H1 (cell line): ENCODE data around the gene CPLX1. TPM values are rescaled to one million over a fixed set of nuclear protein-coding genes. Genes with fewer than 3 reads are reported as not detected.

Experiments used
- polyA plus RNA-seq, 7 experiments: library from polyadenylated mRNA; depleted of rRNA in 3 of 7; stranded (reverse) in 5 of 7; unstranded in 2 of 7; fragments of >200 nt in 5 of 7; fragments of 200-250 nt in 2 of 7; gene quantifications; 1 replicate in 5 of 7; 2 replicates in 1 of 7; 4 replicates in 1 of 7; pipeline versions ENCODE4 v1.2.1 to v1.2.3, GENCODE V29; 2011 to 2013; ENCODE audit warnings: missing spikeins in 2 of 7, mixed read lengths in 2 of 7
- total RNA-seq: library from RNA; stranded (reverse); fragmentation: NEBNext Ultra II Directional; extraction: Animal tissue kit (Norgen Biotek cat#: 25700); gene quantifications from 2 replicates; pipeline ENCODE4 v1.2.1, GENCODE V29; 2021

Gene CPLX1
- total and polyA plus RNA-seq, 2 of the 8 experiments (the other 6 are each of a cell fraction or from before 2014, with no cell fraction given): 0.32 to 0.56 TPM

Other genes with a start within 250 kb of the CPLX1 start
- 0.35 TPM in 1 of 2 replicates, not detected in the other for gene TMEM271, start 249.8 kb downstream of the CPLX1 start, total RNA-seq
- 0.08 and 0.14 TPM in 2 replicates for gene TMEM271, start 249.8 kb downstream of the CPLX1 start, polyA plus RNA-seq (2011; rRNA removed)
- gene PDE6B, start 200.6 kb downstream of the CPLX1 start, total RNA-seq: 4.1 and 4.5 TPM in 2 replicates
- gene PDE6B, start 200.6 kb downstream of the CPLX1 start, polyA plus RNA-seq (2011; rRNA removed): 8.0 and 8.4 TPM in 2 replicates
- gene ATP5ME, start 151.9 kb downstream of the CPLX1 start, total RNA-seq: 375 and 413 TPM in 2 replicates
- 450 and 538 TPM in 2 replicates for gene ATP5ME, start 151.9 kb downstream of the CPLX1 start, polyA plus RNA-seq (2011; rRNA removed)
- 5.5 and 5.7 TPM in 2 replicates for gene MYL5, start 151.6 kb downstream of the CPLX1 start, total RNA-seq
- gene MYL5, start 151.6 kb downstream of the CPLX1 start, polyA plus RNA-seq (2011; rRNA removed): 6.3 and 6.8 TPM in 2 replicates
- gene SLC49A3, start 137.0 kb downstream of the CPLX1 start, total RNA-seq: 5.7 and 8.8 TPM in 2 replicates
- 5.0 and 6.7 TPM in 2 replicates for gene SLC49A3, start 137.0 kb downstream of the CPLX1 start, polyA plus RNA-seq (2011; rRNA removed)
- 49.7 and 52.9 TPM in 2 replicates for gene PCGF3, start 120.3 kb downstream of the CPLX1 start, total RNA-seq
- gene PCGF3, start 120.3 kb downstream of the CPLX1 start, polyA plus RNA-seq (2011; rRNA removed): 52.7 and 67.4 TPM in 2 replicates
- 70.8 and 76.9 TPM in 2 replicates for gene GAK, start 106.2 kb upstream of the CPLX1 start, total RNA-seq
- gene GAK, start 106.2 kb upstream of the CPLX1 start, polyA plus RNA-seq (2011; rRNA removed): 31.5 and 50.3 TPM in 2 replicates
- gene TMEM175, start 106.3 kb upstream of the CPLX1 start, total RNA-seq: 3.0 and 4.9 TPM in 2 replicates
- 20.7 and 32.8 TPM in 2 replicates for gene TMEM175, start 106.3 kb upstream of the CPLX1 start, polyA plus RNA-seq (2011; rRNA removed)
- 9.3 and 9.7 TPM in 2 replicates for gene DGKQ, start 147.4 kb upstream of the CPLX1 start, total RNA-seq
- gene DGKQ, start 147.4 kb upstream of the CPLX1 start, polyA plus RNA-seq (2011; rRNA removed): 7.3 and 14.5 TPM in 2 replicates
- 4.8 and 6.5 TPM in 2 replicates for gene IDUA, start 160.9 kb upstream of the CPLX1 start, total RNA-seq
- gene IDUA, start 160.9 kb upstream of the CPLX1 start, polyA plus RNA-seq (2011; rRNA removed): 2.8 and 5.8 TPM in 2 replicates
- gene SLC26A1, start 167.3 kb upstream of the CPLX1 start, total RNA-seq: not detected in 2 replicates
- gene SLC26A1, start 167.3 kb upstream of the CPLX1 start, polyA plus RNA-seq (2011; rRNA removed): 0.11 and 0.14 TPM in 2 replicates
- gene FGFRL1, start 185.5 kb upstream of the CPLX1 start, total RNA-seq: 18.8 and 18.9 TPM in 2 replicates
- 34.6 and 38.9 TPM in 2 replicates for gene FGFRL1, start 185.5 kb upstream of the CPLX1 start, polyA plus RNA-seq (2011; rRNA removed)